Thymus (tissue), 11 donors: Measurements from ENCODE around the gene HRH2. TPM values are rescaled to one million over a fixed set of nuclear protein-coding genes. Genes with fewer than 3 reads are reported as not detected.

Source experiments
- DNase-seq, 9 donors: peaks; one replicate each; pipeline ENCODE4 v3.0.0-alpha.2; 2013; ENCODE audit warnings: low spot score in 9 of 9, low read depth in 6 of 9, missing footprints in 1 of 9
- H3K27ac ChIP-seq, 2 donors: one replicate each; pipeline ENCODE4 v1.5.1; 2013; ENCODE audit warnings: control low read depth in 1 of 2, low read depth in 1 of 2, low read length in 1 of 2, mild to moderate bottlenecking in 1 of 2, moderate library complexity in 1 of 2
- H3K27me3 ChIP-seq, 2 donors: one replicate each; pipeline ENCODE4 v1.5.1; 2013; ENCODE audit warnings: low read length in 1 of 2; ENCODE audit not compliant: control insufficient read depth in 2 of 2, insufficient read depth in 1 of 2
- H3K36me3 ChIP-seq, 2 donors: one replicate each; pipeline ENCODE4 v1.5.1; 2013; ENCODE audit warnings: low read length in 1 of 2, mild to moderate bottlenecking in 1 of 2, moderate library complexity in 1 of 2; ENCODE audit not compliant: control insufficient read depth in 2 of 2, insufficient read depth in 2 of 2
- H3K4me1 ChIP-seq, 2 donors: one replicate each; pipeline ENCODE4 v1.5.1; 2013; ENCODE audit warnings: low read length in 2 of 2; ENCODE audit not compliant: control insufficient read depth in 2 of 2, insufficient read depth in 2 of 2
- H3K4me3 ChIP-seq, 2 donors: one replicate each; pipeline ENCODE4 v1.5.1; 2013; ENCODE audit warnings: low read length in 2 of 2, control low read depth in 1 of 2, mild to moderate bottlenecking in 1 of 2
- H3K9me3 ChIP-seq, 2 donors: one replicate each; pipeline ENCODE4 v1.5.1; 2013; ENCODE audit warnings: low read length in 1 of 2, mild to moderate bottlenecking in 1 of 2; ENCODE audit not compliant: control insufficient read depth in 2 of 2, insufficient read depth in 1 of 2
- WGBS: extraction: QIAGEN DNeasy Blood & Tissue Kit; methylation state at CpG from one replicate; pipeline ENCODE4 v1.1.7; 2013; 5-methylcytosine and 5-hydroxymethylcytosine counted together
- polyA plus RNA-seq: library from polyadenylated mRNA; stranded (reverse); fragments of 200-250 nt; gene quantifications from one replicate; pipeline ENCODE4 v1.2.3, GENCODE V29; 2013
- total RNA-seq: library from RNA; stranded (reverse); fragments of 120-200 nt; gene quantifications from one replicate; pipeline ENCODE4 v1.2.4, GENCODE V29; 2013
- donor health status: healthy.

The HRH2 gene
- total and polyA plus RNA-seq, 2 donors = 4.2 to 5.2 TPM

GRCh38 chr5:175617447-175617846 is 40.4 kb upstream of the HRH2 start:
- Histone ChIP-seq H3K27ac (no peak overlapping the region), H3K4me1 (peaks cover 0 to 3% of the 10 kb centered on the region in 2 donors), H3K27me3 (no peaks in the 10 kb centered on the region), H3K4me3 (no peak overlapping the region), H3K36me3 (no peaks in the 10 kb centered on the region), H3K9me3 (peaks cover 0 to 2% of the 10 kb centered on the region in 2 donors)
- WGBS = 45% methylated on average over 6 of the region's 6 CpGs
- DNase-seq = peak in 1 of 9 donors; percentile 29

GRCh38 chr5:175620527-175620926 is 37.3 kb upstream of the HRH2 start:
- Histone ChIP-seq H3K27me3 (no peaks in the 10 kb centered on the region), H3K9me3 (peaks cover 0 to 7% of the 10 kb centered on the region in 2 donors), H3K27ac (no peak overlapping the region), H3K36me3 (no peaks in the 10 kb centered on the region), H3K4me3 (no peak overlapping the region), H3K4me1 (peaks cover 0 to 3% of the 10 kb centered on the region in 2 donors)
- no peak for DNase-seq
- WGBS = 97% methylated on average over 1 of the region's 1 CpG

GRCh38 chr5:175621971-175622370 is 35.9 kb upstream of the HRH2 start:
- H3K4me1 ChIP-seq = no peaks in the 10 kb centered on the region
- H3K27ac ChIP-seq = no peak overlapping the region
- DNase-seq = no peak
- no peaks in the 10 kb centered on the region for H3K36me3 ChIP-seq
- H3K4me3 ChIP-seq = no peak overlapping the region
- 86% methylated on average over 1 of the region's 1 CpG for WGBS
- H3K9me3 ChIP-seq = peaks cover 0 to 11% of the 10 kb centered on the region in 2 donors
- no peaks in the 10 kb centered on the region for H3K27me3 ChIP-seq

- no peaks in the 10 kb centered on the region for H3K27me3 ChIP-seq
- H3K9me3 ChIP-seq = peaks cover 0 to 11% of the 10 kb centered on the region in 2 donors
- H3K36me3 ChIP-seq = no peaks in the 10 kb centered on the region
- no peaks in the 10 kb centered on the region for H3K4me1 ChIP-seq
- H3K27ac ChIP-seq = no peak overlapping the region
- H3K4me3 ChIP-seq = no peak overlapping the region
- WGBS = 85% methylated on average over 7 of the region's 7 CpGs
- no peak for DNase-seq
These were observed 34.8 kb upstream of the HRH2 start for GRCh38 chr5:175623088-175623487.

GRCh38 chr5:175624316-175624715 is 33.6 kb upstream of the HRH2 start:
- Histone ChIP-seq H3K27me3 (no peaks in the 10 kb centered on the region), H3K4me3 (no peak overlapping the region), H3K4me1 (no peaks in the 10 kb centered on the region), H3K27ac (no peak overlapping the region), H3K36me3 (no peaks in the 10 kb centered on the region), H3K9me3 (peaks cover 0 to 11% of the 10 kb centered on the region in 2 donors)
- no peak for DNase-seq
- WGBS = 94% methylated on average over 3 of the region's 3 CpGs

- Histone ChIP-seq H3K4me3 (no peak overlapping the region), H3K27ac (no peak overlapping the region), H3K27me3 (no peaks in the 10 kb centered on the region), H3K4me1 (no peaks in the 10 kb centered on the region), H3K9me3 (peaks cover 2 to 9% of the 10 kb centered on the region in 2 donors), H3K36me3 (no peaks in the 10 kb centered on the region)
- no peak for DNase-seq
- WGBS = 94% methylated on average over 5 of the region's 5 CpGs
These were observed 30.9 kb upstream of the HRH2 start for GRCh38 chr5:175627005-175627404.

- peaks cover 2 to 9% of the 10 kb centered on the region in 2 donors for H3K9me3 ChIP-seq
- H3K4me3 ChIP-seq = no peak overlapping the region
- no peak for DNase-seq
- WGBS = 97% methylated on average over 4 of the region's 4 CpGs
- no peak overlapping the region for H3K27ac ChIP-seq
- H3K27me3 ChIP-seq = no peaks in the 10 kb centered on the region
- H3K36me3 ChIP-seq = no peaks in the 10 kb centered on the region
- no peaks in the 10 kb centered on the region for H3K4me1 ChIP-seq
These were observed 30.1 kb upstream of the HRH2 start for GRCh38 chr5:175627739-175628138.

- no peak overlapping the region for H3K4me3 ChIP-seq
- 93% methylated on average over 8 of the region's 8 CpGs for WGBS
- no peaks in the 10 kb centered on the region for H3K27me3 ChIP-seq
- H3K27ac ChIP-seq = no peak overlapping the region
- H3K36me3 ChIP-seq = no peaks in the 10 kb centered on the region
- H3K9me3 ChIP-seq = peaks cover 2 to 9% of the 10 kb centered on the region in 2 donors
- no peak for DNase-seq
- H3K4me1 ChIP-seq = no peaks in the 10 kb centered on the region
These were observed 29.2 kb upstream of the HRH2 start for GRCh38 chr5:175628668-175629067.

- H3K4me1 ChIP-seq = no peaks in the 10 kb centered on the region
- H3K27me3 ChIP-seq = no peaks in the 10 kb centered on the region
- no peak overlapping the region for H3K27ac ChIP-seq
- peaks cover 2 to 9% of the 10 kb centered on the region in 2 donors for H3K9me3 ChIP-seq
- H3K36me3 ChIP-seq = no peaks in the 10 kb centered on the region
- no peak overlapping the region for H3K4me3 ChIP-seq
- WGBS = 95% methylated on average over 6 of the region's 6 CpGs
- DNase-seq = no peak
These were observed 28.6 kb upstream of the HRH2 start for GRCh38 chr5:175629261-175629660.

- H3K9me3 ChIP-seq = peaks cover 2 to 9% of the 10 kb centered on the region in 2 donors
These were observed 28.1 kb upstream of the HRH2 start for GRCh38 chr5:175629793-175630192.

More at GRCh38 chr5:175629793-175630192, 28.1 kb upstream of the HRH2 start:
- Histone ChIP-seq H3K4me1 (no peaks in the 10 kb centered on the region), H3K36me3 (no peaks in the 10 kb centered on the region), H3K27me3 (no peaks in the 10 kb centered on the region), H3K4me3 (no peak overlapping the region), H3K27ac (no peak overlapping the region)
- no peak for DNase-seq
- 96% methylated on average over 1 of the region's 1 CpG for whole genome bisulfite sequencing
